K562 (cell line): ENCODE measurements around the gene AGPAT2. TPM values are rescaled to one million over a fixed set of nuclear protein-coding genes. Genes with fewer than 3 reads are reported as not detected.
A peak's percentile ranks its signal among the peaks of the same experiment; 100 is the strongest.

Source experiments
- EZH2 ChIP-seq: IDR thresholded peaks from 2 replicates; pipeline ENCODE4 v1.6.1; 2012; ENCODE audit warnings: low read depth, mild to moderate bottlenecking, inconsistent platforms, low read length, borderline replicate concordance
- GABPB1 ChIP-seq: sonication (generic); formaldehyde crosslinking; IDR thresholded peaks from 2 replicates; pipeline ENCODE4 v1.8.0; 2022; ENCODE audit warnings: mild to moderate bottlenecking, missing genetic modification reagents
- GTF2F1 ChIP-seq: IDR thresholded peaks from 2 replicates; pipeline ENCODE4 v1.6.1; 2011; ENCODE audit warnings: low read depth, low read length, improper control_type of control experiment
- HMGN3 ChIP-seq: IDR thresholded peaks from 2 replicates; pipeline ENCODE4 v1.6.1; 2011; ENCODE audit warnings: borderline replicate concordance, low read depth, mild to moderate bottlenecking, mixed read lengths, low read length; ENCODE audit not compliant: insufficient read length; ENCODE audit errors: extremely low read depth
- HNRNPLL ChIP-seq: fragments of 200-400 bp; formaldehyde crosslinking; IDR thresholded peaks from 2 replicates; pipeline ENCODE4 v1.6.1; 2017; ENCODE audit warnings: low read length, low read depth, mild to moderate bottlenecking; ENCODE audit not compliant: poor library complexity, severe bottlenecking
- MAFG ChIP-seq: fragments of 450-650 bp; conservative IDR thresholded peaks from 2 replicates; pipeline ENCODE4 v1.6.1; 2016; ENCODE audit warnings: missing genetic modification characterization, missing compliant biosample characterization
- MYC ChIP-seq, 2 experiments: fragments of 250-450 bp in 1 of 2; sonication (Bioruptor Pico) in 1 of 2; IDR thresholded peaks; 2 replicates each; pipeline versions ENCODE4 v1.5.1 to v1.6.1; 2012 to 2021; ENCODE audit warnings: low read depth in 2 of 2, borderline replicate concordance in 1 of 2, improper control_type of control experiment in 1 of 2, low read length in 1 of 2, mild to moderate bottlenecking in 1 of 2, moderate library complexity in 1 of 2
- NRF1 ChIP-seq, 2 experiments: fragments of 450-650 bp; IDR thresholded peaks in 1 of 2; conservative IDR thresholded peaks in 1 of 2; 2 replicates each; pipeline ENCODE4 v1.6.1; 2014; ENCODE audit warnings: mild to moderate bottlenecking in 2 of 2
- PCBP1 ChIP-seq: fragments of 200-400 bp; formaldehyde crosslinking; IDR thresholded peaks from 2 replicates; pipeline ENCODE4 v1.6.1; 2018; ENCODE audit warnings: mild to moderate bottlenecking, low read depth, low read length; ENCODE audit not compliant: poor library complexity, severe bottlenecking
- RAD21 ChIP-seq, 2 experiments: fragments of 250-450 bp in 1 of 2; fragments of 450-650 bp in 1 of 2; sonication (Bioruptor Pico) in 1 of 2; formaldehyde crosslinking in 1 of 2; IDR thresholded peaks in 1 of 2; conservative IDR thresholded peaks in 1 of 2; 2 replicates each; pipeline versions ENCODE4 v1.4.0 to v1.8.0; 2020 to 2022; ENCODE audit warnings: mild to moderate bottlenecking in 2 of 2, moderate library complexity in 1 of 2
- SLC30A9 ChIP-seq: fragments of 250-450 bp; sonication (Bioruptor Pico); IDR thresholded peaks from 2 replicates; pipeline ENCODE4 v1.8.0; 2022; ENCODE audit warnings: mild to moderate bottlenecking, moderate library complexity
- SP1 ChIP-seq: sonication (generic); formaldehyde crosslinking; IDR thresholded peaks from 2 replicates; pipeline ENCODE4 v1.8.1; 2022; ENCODE audit warnings: mild to moderate bottlenecking, missing genetic modification reagents
- SREBF2 ChIP-seq: sonication (generic); formaldehyde crosslinking; IDR thresholded peaks from 2 replicates; pipeline ENCODE4 v1.4.0; 2020; ENCODE audit warnings: mild to moderate bottlenecking, missing genetic modification reagents
- UBTF ChIP-seq, 2 experiments: IDR thresholded peaks; 2 replicates each; pipeline ENCODE4 v1.6.1; 2012; ENCODE audit warnings: improper control_type of control experiment in 2 of 2, low read depth in 2 of 2, low read length in 2 of 2, borderline replicate concordance in 1 of 2
- ZBTB2 ChIP-seq: fragments of 450-650 bp; IDR thresholded peaks from 2 replicates; pipeline ENCODE4 v1.6.1; 2016; ENCODE audit warnings: antibody characterized with exemption
- ZBTB7A ChIP-seq: IDR thresholded peaks from 2 replicates; pipeline ENCODE4 v1.6.1; 2011; ENCODE audit warnings: low read depth, mild to moderate bottlenecking, low read length, moderate library complexity, borderline replicate concordance; ENCODE audit not compliant: control insufficient read depth
- polyA plus RNA-seq, 8 experiments: library from polyadenylated mRNA; depleted of rRNA in 4 of 8; stranded (reverse) in 5 of 8; unstranded in 3 of 8; fragments of >200 nt; fragmentation: Nextera tagmentation in 2 of 8; fragmentation: Illumina TruSeq in 1 of 8; extraction: Ambion mirVana in 2 of 8; extraction: Trizol in 1 of 8; gene quantifications; 2 replicates each; pipeline versions ENCODE4 v1.2.1 to v1.2.3, GENCODE V29; 2011 to 2014; ENCODE audit warnings: inconsistent platforms in 1 of 8, missing spikeins in 1 of 8
- total RNA-seq, 7 experiments: library from RNA; depleted of rRNA in 6 of 7; stranded (reverse); fragments of >200 nt in 6 of 7; fragmentation: Illumina TruSeq in 2 of 7; extraction: Trizol in 2 of 7; gene quantifications; 2 replicates each; pipeline versions ENCODE4 v1.2.1 to v1.2.3, GENCODE V29; 2011 to 2021; ENCODE audit warnings: low replicate concordance in 1 of 7
- TF ChIP-seq, protein P1 (sequence below): fragments of 450-650 bp; IDR thresholded peaks from 2 replicates; pipeline ENCODE4 v1.6.1; 2014; ENCODE audit warnings: low read depth, mild to moderate bottlenecking, moderate library complexity, borderline replicate concordance

The AGPAT2 gene
- total and polyA plus RNA-seq, 9 of the 15 experiments (the other 6 are each of a cell fraction or from before 2014, with no cell fraction given), result 0.13 to 54.5 (median 23.9) TPM

GRCh38 chr9:136711751-136712689, 24.8 kb upstream of the AGPAT2 start, which contains the start of gene DIPK1B (continued):
- 0 out of 4 replicates have a peak, but pooled peaks of 1 of the 2 experiments have one; percentile 65 for TF ChIP-seq UBTF (IDR thresholded peaks at IDR 0.05; ENCODE audit: borderline replicate concordance in 1 of 2, low read depth in 2 of 2, low read length in 2 of 2)
- TF ChIP-seq MYC (IDR thresholded peaks at IDR 0.05; ENCODE audit: low read depth, low read length), result no peak
- TF ChIP-seq MYC (CRISPR knock-in tag; IDR thresholded peaks at IDR 0.05; ENCODE audit: borderline replicate concordance, low read depth), result 0 out of 2 replicates have a peak, but pooled peaks have one; percentile 41
- TF ChIP-seq EZH2, result no peak
- TF ChIP-seq, protein P1, sequence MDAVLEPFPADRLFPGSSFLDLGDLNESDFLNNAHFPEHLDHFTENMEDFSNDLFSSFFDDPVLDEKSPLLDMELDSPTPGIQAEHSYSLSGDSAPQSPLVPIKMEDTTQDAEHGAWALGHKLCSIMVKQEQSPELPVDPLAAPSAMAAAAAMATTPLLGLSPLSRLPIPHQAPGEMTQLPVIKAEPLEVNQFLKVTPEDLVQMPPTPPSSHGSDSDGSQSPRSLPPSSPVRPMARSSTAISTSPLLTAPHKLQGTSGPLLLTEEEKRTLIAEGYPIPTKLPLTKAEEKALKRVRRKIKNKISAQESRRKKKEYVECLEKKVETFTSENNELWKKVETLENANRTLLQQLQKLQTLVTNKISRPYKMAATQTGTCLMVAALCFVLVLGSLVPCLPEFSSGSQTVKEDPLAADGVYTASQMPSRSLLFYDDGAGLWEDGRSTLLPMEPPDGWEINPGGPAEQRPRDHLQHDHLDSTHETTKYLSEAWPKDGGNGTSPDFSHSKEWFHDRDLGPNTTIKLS, result no peak
- TF ChIP-seq ZBTB7A, result peak; percentile 93
- TF ChIP-seq GABPB1, result peak; percentile 31; the same call in 1 of the 2 replicates
- peak; percentile 55 for TF ChIP-seq HMGN3
- TF ChIP-seq SLC30A9 (CRISPR knock-in tag), result no peak
- TF ChIP-seq HNRNPLL, result peak; percentile 24
- peak; percentile 31 to 36; a peak in 2 of 4 replicates for TF ChIP-seq NRF1 (conservative IDR thresholded peaks at IDR 0.05 in 1 of 2, IDR thresholded peaks at IDR 0.05 in 1 of 2)
- TF ChIP-seq RAD21 (CRISPR knock-in tag; conservative IDR thresholded peaks at IDR 0.05 in 1 of 2, IDR thresholded peaks at IDR 0.05 in 1 of 2), result 0 out of 4 replicates have a peak, but pooled peaks of 1 of the 2 experiments have one; percentile 17
- TF ChIP-seq ZBTB2, result 0 out of 2 replicates have a peak, but pooled peaks have one; percentile 28
- no peak for TF ChIP-seq GTF2F1
- TF ChIP-seq SP1 (CRISPR knock-in tag), result peak; percentile 49; the same call in 1 of the 2 replicates
- TF ChIP-seq PCBP1, result peak; percentile 8
- TF ChIP-seq MAFG (tag), result no peak
- peak; percentile 98; the same call in 1 of the 2 replicates for TF ChIP-seq SREBF2 (CRISPR knock-in tag)
